ENCODE data around the gene MAPRE2.

Gene MAPRE2

DNA sequence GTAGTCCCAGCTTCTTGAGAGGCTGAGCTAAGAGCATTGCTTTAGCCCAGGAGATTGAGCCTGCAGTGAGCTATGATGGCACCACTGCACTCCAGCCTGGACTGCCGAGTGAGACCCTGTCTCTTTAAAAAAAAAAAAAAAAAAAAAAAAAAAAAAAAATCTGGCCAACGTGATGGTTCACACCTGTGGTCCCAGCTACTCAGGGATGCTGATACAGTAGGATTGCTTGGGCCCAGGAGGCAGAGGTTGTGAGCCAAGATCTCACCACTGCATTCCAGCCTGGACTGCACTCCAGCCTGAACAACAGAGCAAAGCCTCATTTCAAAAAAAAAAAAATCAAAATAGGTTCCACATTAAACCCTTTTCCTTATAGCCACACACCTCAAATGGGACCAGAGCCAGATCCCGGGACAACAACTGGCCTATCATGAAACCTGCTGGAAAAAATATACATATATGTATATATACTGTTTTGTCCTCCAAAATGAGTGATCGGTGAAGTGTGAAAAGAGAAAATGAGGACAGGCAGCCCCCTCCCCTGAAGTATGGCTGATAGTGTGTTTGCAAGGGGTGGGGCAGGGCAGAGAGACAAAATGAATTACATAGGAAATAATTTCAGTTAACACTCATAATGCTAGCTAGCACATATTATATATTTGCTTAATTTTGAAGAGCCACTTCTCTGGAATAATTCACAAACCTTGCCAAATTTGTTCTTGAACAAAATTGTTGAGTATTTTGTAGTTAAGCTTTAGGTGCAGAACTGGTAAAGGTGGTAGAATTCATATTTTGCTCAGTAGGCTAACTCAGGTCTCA is 22.9 kb downstream of the MAPRE2 start:
- no peak for DNase-seq

DNA sequence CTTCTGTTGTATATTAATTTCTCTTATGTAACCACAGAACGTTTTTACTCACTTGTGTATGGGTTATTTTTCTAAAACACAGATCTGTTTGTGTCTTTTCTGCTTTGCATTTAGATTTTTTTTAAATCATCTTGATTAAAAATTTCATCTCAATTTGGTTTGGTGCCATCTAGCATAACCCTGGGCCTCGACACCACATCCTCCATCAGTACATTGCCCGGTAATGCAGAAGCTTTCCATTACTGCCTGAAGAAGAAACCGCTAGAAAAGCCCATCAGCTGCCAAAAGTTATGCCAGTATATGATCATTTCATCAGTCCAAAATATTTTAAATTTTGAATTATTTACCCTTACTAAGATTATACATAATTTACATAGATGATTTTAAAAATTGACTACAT is 26.2 kb downstream of the MAPRE2 start:
- no peak for DNase-seq

DNA sequence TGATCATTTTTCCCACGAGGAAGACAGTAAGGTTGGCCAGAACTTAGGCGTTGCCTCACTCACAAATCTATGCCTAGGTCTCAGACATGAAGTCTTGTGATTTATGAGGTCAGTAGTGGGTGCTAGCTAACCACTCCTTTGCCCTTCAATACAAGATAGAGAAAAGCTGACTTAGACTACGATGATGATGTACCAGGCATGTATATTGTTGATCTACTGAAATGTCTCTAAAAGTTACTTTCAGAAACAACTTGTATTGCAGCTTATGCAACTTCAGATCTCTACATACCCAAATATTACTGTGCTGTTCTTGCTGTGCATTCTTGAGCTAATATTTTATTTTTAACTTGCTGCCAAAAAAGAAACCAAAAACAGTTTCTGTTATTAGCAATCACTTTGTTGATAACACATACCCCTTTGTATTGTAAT is 30.6 kb downstream of the MAPRE2 start:
- DNase-seq: no peak

DNA sequence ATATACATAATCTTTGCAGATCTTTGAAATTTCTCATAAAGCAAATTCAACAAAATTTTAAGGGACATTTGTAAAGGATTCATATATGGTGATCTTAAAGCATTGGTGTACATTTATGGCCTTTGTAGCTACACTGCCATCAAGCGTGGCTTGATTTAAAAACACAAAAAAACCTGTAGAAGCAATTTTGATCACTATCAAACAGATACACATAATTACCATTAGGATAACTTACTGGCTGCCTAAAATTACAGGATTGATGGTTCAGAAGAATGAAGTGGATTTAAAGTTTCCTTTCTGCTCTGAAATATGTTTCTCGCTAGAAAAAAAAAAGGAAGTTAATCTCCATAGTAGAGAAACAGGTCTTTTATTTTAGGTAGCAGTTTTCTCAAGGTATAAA is 31.4 kb downstream of the MAPRE2 start:
- DNase-seq: no peak

DNA sequence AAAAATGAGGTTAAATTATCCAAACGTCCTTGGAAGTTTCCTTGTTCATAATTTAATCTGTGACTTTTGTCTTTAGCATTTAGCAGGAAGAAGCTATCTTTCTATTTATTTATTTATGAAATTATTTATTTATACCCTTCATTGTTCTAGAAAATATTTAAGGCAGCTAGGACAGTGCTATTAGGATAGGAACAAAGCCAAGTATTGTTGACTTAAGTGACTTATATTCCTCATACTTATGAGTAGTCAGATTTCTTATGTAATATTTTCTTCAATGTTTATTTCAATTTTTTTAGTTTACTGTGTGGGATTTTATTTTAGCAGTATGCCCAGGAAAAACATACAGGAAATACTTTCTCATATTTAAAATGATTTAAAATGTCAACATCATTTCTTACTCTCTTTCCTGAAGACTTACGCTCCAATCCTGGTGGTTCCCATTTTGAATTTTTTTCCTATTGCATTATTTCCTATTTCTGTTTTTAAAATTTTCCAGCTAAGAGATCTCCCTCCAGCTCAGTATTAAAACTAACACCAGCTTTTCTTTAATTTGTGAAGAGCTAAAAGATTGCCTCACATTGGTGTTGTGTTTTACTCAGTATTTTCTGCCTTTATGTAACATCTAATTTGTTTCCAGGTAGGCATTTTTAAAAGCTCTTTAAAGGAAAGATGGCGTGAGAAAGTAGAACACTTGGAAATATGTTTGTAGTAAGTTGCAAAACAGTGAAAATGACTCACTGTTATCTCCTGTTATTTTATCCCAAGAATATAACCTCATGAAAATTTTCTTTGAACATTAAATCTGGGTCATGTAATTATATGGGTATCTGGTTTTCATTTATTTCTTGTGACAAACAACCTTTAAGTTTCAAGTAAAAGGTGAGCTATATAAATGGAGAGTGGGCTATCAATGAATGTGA is 32.2 kb downstream of the MAPRE2 start:
- no peak for DNase-seq

DNA sequence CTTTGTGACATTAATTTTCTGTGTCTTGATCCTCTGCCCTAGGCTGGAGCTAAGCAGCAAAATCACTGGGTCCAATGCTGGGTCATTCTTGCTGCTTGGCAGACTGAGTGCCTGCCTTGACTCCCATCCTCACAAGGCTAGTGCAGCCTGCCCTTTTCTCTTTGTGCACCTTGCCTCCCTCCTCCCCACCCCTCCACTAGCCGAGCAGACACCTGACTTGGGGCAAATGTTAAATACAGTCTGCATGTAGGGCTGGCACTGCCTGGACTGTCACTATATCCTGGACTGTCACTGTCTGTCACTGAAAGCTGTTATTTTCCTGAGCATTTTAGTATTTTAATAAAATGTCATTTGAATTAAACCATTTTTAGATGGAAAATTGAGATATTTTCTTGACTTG is 33.4 kb downstream of the MAPRE2 start:
- no peak for DNase-seq

DNA sequence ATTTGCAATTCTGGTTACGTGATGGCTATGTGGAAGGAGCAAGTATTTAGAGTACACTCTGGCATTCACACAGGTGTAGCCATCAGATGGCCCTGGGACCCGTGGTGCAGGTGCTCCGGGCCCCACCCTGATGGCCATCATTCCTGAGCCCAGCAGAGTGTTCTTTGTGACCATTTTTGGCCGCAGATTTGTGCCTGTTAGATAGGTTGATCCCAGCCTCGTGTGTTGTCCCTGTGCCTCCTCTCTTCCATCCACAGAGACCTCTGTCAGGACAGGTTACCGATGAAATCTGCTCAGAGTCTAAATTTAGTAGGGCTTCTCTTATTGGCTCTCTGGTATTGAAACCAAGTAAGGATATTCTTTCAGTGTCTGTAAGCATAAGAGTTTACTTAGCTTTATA is 33.9 kb downstream of the MAPRE2 start:
- no peak for DNase-seq

DNA sequence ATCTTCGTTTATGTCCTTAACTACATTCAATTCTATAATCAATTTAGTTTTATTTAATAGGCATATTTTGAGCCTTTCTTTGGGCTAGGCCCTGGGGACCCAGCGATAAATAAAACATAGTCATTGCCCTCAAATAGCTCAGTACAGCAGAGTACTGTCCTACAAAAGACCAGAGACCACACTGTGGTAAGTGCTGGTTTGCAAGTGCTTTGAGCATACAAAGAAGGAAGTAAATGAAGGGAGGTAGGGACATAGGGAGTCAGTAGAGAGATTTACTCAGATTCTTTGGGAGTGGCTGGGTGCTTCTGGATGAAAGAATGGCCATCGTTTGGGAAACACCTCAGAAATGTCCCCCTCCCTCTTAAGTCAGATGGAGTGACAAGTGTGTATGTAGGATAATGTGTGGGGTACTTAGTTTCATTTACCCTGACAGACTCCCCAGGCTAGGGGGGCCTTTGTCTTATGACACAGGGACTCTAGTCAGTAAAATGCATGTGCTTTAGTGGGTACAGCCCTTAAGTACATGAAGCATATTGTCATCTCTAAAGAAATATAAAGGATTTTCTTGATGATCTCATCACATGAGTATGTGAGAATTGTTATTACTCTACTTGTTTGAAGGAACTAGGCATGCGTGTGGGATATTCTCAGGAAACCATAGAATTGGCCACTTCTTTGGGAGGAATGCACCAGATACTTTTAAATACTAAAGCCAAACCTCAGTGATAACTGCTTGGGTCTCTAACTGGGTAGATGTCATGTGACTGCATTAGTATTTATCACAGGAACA is 35.1 kb downstream of the MAPRE2 start:
- no peak for DNase-seq

DNA sequence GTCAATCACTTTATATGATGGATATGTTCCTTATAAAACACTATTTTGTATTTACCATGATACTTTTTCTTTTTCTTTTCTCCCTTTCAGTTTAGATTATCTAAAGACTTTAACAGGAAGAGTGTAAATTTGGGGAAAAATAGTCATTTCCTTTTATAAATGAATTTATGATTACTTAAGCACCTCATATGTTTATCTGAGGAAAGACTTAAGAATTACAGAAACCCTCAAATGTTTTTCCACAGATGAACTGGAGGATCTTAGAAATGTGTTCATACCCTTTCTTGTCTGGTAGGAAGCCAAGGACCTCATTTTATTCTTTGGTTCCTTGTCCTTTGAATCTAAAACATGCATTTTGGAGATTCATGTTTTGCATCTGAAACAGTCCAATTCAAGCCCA is 36.7 kb downstream of the MAPRE2 start:
- no peak for DNase-seq

DNA sequence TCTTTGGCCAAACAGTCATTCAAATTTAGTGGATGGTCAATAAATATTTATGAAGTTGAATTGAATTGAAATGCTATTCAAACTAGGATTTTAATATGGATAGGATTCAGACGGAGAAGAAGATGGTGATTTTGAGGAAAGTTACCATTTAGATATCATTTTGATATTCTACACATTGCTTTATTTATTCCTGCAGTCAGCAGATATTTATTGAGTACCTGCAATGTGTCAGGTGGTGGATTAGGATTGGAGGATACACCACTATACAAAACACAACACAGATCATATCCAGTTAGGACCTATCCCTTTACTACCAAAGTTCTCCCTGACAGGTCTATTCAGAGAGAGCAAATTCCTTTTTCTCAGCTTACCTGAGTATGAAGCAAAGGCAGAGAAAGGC is 38.8 kb downstream of the MAPRE2 start:
- DNase-seq: no peak

DNA sequence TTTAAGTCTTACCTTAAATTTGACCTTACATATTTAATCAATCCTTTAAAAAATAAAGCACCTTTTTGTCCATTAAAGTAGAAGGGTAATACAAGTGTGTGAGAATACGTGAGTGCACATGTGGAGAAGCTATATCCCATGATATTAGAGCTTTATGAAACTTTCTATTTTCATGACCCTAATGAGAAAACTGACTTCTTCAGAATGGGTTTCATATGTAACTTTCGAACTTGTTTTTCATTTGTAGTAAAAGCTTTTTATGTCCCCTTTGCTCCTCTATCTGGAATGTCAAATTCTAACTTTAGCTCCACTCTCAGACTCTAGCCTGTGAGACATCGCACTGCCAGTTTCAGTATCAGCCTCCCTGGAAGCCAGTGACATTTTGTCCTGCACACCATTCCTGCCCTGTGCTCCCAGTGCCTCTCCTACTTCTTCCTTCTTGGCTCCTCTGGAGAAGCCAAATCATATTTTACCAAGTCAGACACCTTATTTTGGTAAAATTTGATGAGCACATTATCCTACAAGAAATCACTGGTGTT is 42.0 kb downstream of the MAPRE2 start:
- no peak for DNase-seq

DNA sequence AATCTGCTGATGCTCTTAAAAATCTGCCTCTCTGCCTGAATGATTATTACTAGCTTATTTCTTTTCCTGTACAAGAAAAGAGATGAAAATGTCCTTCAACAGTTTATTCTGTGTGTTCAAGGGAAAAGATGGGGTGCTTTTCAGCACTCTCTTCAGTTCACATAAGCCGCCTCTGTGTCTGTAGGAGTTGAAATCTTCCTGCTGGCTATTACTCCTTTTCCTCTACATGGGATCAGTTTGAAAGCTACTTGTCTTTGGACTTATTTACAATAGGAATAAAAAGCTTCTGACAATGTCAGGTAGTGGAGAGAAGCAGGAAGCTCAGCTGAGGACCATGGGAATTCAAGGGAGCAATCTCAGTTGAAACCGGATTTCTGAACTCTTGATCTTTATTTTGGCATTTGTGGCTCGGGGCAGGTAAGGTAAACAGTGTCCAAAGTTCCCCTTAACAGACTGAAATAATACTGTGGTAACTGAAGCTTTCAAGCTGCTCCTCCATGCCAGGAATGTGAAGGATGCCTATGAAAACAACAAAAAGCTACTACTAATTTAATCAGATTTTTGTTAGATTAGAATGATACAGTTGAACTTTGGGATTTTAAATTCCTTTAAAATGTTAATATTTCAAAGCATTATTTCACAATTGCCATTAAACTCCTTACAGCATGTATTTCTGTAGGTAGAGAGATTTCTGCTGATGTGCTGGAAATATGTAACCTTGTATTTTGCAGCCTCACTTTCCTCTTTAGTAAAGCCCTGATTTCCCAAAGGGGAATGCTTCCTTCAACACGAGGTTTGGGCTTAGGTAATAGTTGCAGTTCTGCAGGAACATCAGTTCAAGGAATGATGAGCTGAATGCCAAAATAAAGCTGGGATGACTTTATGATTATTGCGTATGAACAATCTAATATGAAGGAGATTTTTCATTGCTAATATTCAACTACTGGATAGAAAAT is 43.6 kb downstream of the MAPRE2 start:
- DNase-seq: no peak

DNA sequence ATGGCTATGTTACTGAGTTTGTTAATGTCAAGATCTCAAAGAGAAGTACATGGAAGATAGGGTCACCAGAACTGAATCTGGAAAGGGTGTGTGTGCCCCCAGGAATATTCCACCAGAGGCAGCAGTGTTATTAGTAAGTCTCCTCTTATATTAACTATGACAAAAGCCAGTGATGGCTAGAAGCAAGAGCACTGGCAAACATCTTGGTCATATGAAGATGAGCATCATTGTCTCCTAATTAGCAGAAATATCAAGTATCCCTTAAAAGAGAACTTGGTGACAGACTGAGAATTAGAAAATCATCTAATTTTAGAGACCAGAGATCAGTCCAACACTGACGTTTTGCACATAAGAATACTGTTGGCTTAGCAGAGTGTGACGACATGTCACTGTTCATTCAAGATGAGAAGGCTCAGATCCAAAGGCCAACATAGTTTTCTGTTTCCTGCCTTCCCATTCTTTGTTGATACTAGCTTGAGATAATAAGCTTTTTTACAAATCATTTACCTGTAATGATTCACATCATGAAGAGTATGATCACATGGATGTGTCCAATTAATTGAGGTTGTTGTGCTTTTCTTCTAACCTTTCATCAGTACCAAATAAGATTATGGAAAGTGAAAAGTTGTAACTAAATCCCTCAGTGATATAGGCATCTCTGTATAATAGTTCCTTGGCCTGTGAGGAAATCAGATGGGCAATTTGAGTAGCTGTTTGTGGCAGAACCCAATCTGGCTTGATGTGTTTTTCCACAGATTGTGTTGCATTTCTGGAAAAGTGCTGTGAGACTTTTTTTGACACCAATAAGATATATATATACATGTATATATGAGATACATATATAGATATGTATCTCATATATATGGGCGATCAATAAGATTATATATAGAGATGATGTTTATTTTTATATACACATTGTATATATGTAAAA is 44.5 kb downstream of the MAPRE2 start:
- DNase-seq: no peak

DNA sequence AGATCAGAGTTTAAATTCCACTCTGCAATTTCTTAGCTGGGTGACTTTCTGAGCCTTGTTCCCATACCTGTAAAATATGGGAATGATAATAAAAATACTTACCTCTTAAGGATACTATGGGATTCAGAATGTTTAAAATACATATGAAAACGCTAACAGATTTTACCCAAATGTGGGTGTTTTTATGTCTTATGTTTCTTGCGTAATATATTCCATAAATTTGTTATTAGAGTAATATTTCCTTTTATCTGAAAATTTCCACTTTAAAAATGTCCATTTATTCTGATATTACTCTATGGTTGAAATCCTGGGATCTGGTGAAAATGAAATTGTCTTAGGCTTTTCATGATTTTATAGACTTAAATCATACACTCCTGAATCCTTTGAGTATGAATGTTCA is 45.5 kb downstream of the MAPRE2 start:
- no peak for DNase-seq

DNA sequence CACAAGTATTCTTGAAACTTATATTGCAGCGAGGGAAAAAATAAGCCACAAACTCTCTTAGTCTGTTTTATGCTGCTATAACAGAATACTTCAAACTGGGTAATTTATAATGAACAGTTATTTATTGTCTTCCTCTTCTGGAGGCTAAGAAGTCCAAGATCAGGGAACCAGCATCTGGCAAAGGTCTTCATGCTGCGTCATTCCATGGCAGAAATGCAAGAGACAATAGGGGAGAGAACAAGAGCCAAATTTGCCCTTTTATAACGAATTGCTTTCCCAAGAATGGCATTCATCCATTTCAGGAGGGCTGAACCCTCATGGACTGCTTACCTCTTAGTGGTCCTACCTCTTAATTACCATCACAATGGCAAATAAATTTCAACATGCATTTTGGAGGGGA is 46.5 kb downstream of the MAPRE2 start:
- no peak for DNase-seq

DNA sequence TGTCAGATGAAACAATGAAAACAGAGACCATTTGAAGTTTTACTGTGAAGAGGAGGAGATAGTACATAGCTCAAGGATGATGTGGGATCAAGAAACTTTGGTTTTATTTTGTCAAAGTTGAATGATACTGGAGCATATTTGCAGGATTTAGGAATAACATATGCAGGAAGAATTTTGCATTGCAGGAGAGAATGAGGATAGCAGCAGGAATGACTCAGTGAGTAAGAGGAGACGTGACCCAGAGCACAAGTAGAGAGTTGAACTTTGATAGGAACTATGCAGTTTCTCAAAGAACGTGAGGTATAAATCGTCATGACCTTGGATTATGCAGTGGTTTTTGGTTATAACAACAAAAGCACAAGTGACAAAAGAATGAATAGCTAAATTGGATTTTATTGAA is 47.7 kb downstream of the MAPRE2 start:
- no peak for DNase-seq

DNA sequence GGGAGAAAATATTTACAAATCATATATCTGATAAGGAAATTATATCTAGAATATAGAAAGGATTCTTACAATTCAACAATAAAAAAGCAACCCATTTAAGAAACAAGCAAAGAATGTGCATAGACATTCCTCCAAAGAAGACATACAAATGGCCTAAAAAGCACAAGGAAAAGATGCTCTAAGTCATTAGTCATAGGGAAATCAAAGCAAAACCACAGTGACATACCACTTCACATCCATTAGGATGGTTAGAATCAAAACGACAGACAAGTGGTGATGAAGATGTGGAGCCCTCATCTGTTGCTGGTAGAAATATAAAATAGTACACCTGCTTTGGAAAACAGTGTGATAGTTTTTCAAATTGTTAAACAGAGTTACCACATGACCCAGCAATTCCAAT is 48.2 kb downstream of the MAPRE2 start:
- no peak for DNase-seq

DNA sequence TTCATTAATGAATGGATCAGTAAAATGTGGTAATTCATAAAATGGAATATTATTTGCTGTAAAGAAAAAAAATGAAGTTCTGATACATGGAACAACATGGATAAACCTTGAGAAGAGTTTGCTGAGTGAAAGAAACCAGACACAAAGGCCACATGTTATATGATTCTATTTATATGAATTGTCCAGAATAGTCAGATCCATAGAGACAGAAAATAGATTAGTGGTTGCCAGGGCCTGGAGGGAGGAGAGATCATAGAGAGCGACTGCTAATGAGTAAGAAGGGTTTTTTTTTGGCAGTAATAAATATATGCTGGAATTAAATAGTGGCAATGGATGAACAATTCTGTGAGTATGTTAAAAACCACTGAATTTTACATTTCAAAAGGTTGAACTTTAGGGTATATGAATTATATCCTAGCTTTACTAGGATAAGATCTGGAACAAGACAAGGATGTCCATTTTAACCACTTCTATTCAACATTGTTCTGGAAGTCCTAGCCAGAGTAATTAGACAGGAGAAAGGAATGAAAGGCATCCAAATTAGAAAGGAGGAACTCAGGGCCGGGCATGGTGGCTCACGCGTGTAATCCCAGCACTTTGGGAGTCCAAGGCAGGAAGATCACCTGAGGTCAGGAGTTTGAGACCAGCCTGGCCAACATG is 48.8 kb downstream of the MAPRE2 start:
- no peak for DNase-seq

DNA sequence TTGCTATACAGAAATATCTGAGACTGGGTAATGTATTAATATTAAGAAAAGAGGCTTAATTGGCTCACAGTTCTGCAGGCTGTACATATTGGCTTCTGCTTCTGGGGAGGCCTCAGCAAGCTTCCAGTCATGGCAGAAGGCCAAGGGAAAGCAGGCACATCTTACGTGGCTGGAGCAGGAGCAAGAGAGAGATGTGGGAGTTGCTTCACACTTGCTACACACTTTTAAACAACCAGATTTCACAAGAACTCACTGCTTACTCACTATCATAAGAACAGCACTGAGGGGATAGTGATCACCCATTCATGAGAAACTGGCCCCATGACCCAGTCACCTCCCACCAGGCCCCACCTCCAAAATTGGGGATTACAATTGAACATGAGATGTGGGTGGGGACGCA is 50.6 kb downstream of the MAPRE2 start:
- DNase-seq: no peak

Measured in GDM1 (cell line).